Keratinocyte (primary cell): ENCODE results near the gene DDAH2. TPM values are rescaled to one million over a fixed set of nuclear protein-coding genes. Genes with fewer than 3 reads are reported as not detected.
A peak's percentile ranks its signal among the peaks of the same experiment; 100 is the strongest.

Source experiments
- DNase-seq: peaks from one replicate; pipeline ENCODE4 v3.0.0-alpha.2; 2011; ENCODE audit warnings: low read depth, missing footprints, low spot score
- FAIRE-seq: peaks from 2 replicates; lab custom pipeline; 2011; peaks lifted over from hg19 to GRCh38; lab: Jason Lieb, UNC
- H2AFZ ChIP-seq: 2 replicates; pipeline ENCODE4 v1.6.0; 2012; ENCODE audit warnings: low read length, control low read depth, inconsistent platforms; ENCODE audit not compliant: control insufficient read depth
- H3K27ac ChIP-seq: 2 replicates; pipeline ENCODE4 v1.5.1; 2011; ENCODE audit warnings: low read length; ENCODE audit not compliant: control insufficient read depth, insufficient read depth
- H3K27me3 ChIP-seq: 3 replicates; pipeline ENCODE4 v1.6.0; 2011; ENCODE audit warnings: low read length; ENCODE audit not compliant: control insufficient read depth, insufficient read depth; ENCODE audit errors: extremely low read depth
- H3K36me3 ChIP-seq, 2 experiments: 2 replicates in 1 of 2; 3 replicates in 1 of 2; pipeline ENCODE4 v1.5.1; 2011; ENCODE audit warnings: low read length in 2 of 2, mild to moderate bottlenecking in 1 of 2; ENCODE audit not compliant: control insufficient read depth in 2 of 2, insufficient read depth in 2 of 2; ENCODE audit errors: extremely low read depth in 1 of 2
- H3K4me1 ChIP-seq: 3 replicates; pipeline ENCODE4 v1.5.1; 2011; ENCODE audit warnings: low read length; ENCODE audit not compliant: control insufficient read depth, insufficient read depth; ENCODE audit errors: extremely low read depth
- H3K4me2 ChIP-seq: 3 replicates; pipeline ENCODE4 v1.6.0; 2011; ENCODE audit warnings: low read depth, low read length; ENCODE audit not compliant: control insufficient read depth, insufficient read depth; ENCODE audit errors: extremely low read depth
- H3K4me3 ChIP-seq, 3 experiments: fragments of 200-600 bp in 1 of 3; sonication (generic) in 1 of 3; 2 replicates in 2 of 3; 3 replicates in 1 of 3; pipeline ENCODE4 v1.5.1; 2011 to 2016; ENCODE audit warnings: low read length in 3 of 3, mild to moderate bottlenecking in 3 of 3, control low read depth in 2 of 3, inconsistent platforms in 1 of 3, low read depth in 1 of 3, mixed read lengths in 1 of 3, mixed run types in 1 of 3, moderate library complexity in 1 of 3; ENCODE audit not compliant: control insufficient read depth in 2 of 3, insufficient read depth in 2 of 3; ENCODE audit errors: extremely low read depth in 1 of 3
- H3K79me2 ChIP-seq: 2 replicates; pipeline ENCODE4 v1.6.0; 2012; ENCODE audit warnings: low read length; ENCODE audit not compliant: control insufficient read depth, insufficient read depth
- H3K9ac ChIP-seq: 3 replicates; pipeline ENCODE4 v1.6.0; 2011; ENCODE audit warnings: low read length; ENCODE audit not compliant: control insufficient read depth, insufficient read depth; ENCODE audit errors: extremely low read depth
- H3K9me1 ChIP-seq: 3 replicates; pipeline ENCODE4 v1.6.0; 2011; ENCODE audit warnings: low read length; ENCODE audit not compliant: control insufficient read depth, insufficient read depth; ENCODE audit errors: extremely low read depth
- H3K9me3 ChIP-seq: 2 replicates; pipeline ENCODE4 v1.5.1; 2012; ENCODE audit warnings: low read depth, low read length; ENCODE audit not compliant: control insufficient read depth
- H4K20me1 ChIP-seq: 3 replicates; pipeline ENCODE4 v1.6.0; 2011; ENCODE audit warnings: low read length; ENCODE audit not compliant: control insufficient read depth, insufficient read depth; ENCODE audit errors: extremely low read depth
- EZH2 ChIP-seq: IDR thresholded peaks from one replicate; pipeline ENCODE4 v1.6.1; 2012; ENCODE audit warnings: inconsistent platforms, mild to moderate bottlenecking, low read length, moderate library complexity
- dilution Hi-C: fragments of 300-500 bp; cut with MboI; formaldehyde crosslinking; loops from one replicate; pipeline ENCODE4 v1.7.0; 2020; ENCODE audit warnings: low sequenced_read_pairs; ENCODE audit not compliant: extremely low pct_ligation_motif_present
- polyA plus RNA-seq, 5 experiments: library from polyadenylated mRNA; depleted of rRNA in 3 of 5; stranded (reverse) in 3 of 5; stranded (forward) in 1 of 5; unstranded in 1 of 5; fragments of >200 nt; gene quantifications; 1 replicate in 1 of 5; 2 replicates in 3 of 5; 3 replicates in 1 of 5; pipeline versions ENCODE4 v1.2.1 to v1.2.3, GENCODE V29; 2011 to 2012; ENCODE audit warnings: missing spikeins in 2 of 5, low read depth in 1 of 5, low replicate concordance in 1 of 5
- TF ChIP-seq, protein P1 (sequence below), 3 experiments: IDR thresholded peaks in 1 of 3; conservative IDR thresholded peaks in 1 of 3; optimal IDR thresholded peaks in 1 of 3; 2 replicates in 2 of 3; 3 replicates in 1 of 3; pipeline versions ENCODE3 to v1.5.1; 2011; ENCODE audit warnings: low read length in 3 of 3, mild to moderate bottlenecking in 3 of 3, moderate library complexity in 2 of 3, control low read depth in 1 of 3, inconsistent platforms in 1 of 3; ENCODE audit not compliant: insufficient read depth in 2 of 3; ENCODE audit errors: extremely low read depth in 1 of 3

The DDAH2 gene
- polyA plus RNA-seq, 1 donor (not counting 4 experiments of a cell fraction or from before 2014, with no cell fraction given): 3.0 TPM

DNA sequence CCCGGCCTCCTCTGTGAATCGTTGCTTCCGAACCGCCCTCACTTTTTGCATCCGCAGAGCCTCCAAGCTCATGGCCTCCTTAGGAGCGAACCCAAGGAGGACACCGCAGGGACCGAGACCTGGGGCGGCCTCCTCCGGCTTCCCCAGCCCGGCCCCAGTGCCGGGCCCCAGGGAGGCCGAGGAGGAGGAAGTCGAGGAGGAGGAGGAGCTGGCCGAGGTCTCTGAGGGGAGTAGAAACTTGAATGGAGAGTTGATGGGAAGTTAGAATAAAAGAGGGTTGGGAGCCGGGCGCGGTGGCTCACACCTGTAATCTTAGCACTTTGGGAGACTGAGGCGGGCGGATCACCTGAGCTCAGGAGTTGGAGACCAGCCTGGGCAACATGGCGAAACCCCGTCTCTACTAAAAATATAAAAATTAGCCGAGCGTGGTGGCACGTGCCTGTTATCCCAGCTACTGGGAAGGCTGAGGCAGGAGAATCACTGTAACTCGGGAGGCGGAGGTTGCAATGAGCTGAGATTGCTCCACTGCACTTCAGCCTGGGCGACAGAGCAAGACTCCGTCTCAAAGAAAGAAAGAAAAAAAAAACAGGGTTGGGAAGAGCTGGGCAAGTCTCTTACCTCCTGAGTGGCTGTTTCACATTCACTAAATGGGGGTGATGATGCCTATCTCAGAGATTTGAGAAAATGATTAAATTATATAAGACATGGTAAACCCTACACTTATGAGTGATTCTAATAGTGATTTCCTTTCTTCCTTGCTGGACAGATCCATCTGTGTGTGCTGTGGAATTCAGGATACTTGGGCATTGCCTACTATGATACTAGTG, 11.5 kb upstream of the DDAH2 start:
- no peaks in the 10 kb centered on the region for H4K20me1 ChIP-seq
- H3K4me3 ChIP-seq: peak overlapping the region; percentile 72 to 88 (median 87)
- FAIRE-seq (no peak), DNase-seq (no peak)
- no peak for TF ChIP-seq EZH2
- TF ChIP-seq, protein P1, sequence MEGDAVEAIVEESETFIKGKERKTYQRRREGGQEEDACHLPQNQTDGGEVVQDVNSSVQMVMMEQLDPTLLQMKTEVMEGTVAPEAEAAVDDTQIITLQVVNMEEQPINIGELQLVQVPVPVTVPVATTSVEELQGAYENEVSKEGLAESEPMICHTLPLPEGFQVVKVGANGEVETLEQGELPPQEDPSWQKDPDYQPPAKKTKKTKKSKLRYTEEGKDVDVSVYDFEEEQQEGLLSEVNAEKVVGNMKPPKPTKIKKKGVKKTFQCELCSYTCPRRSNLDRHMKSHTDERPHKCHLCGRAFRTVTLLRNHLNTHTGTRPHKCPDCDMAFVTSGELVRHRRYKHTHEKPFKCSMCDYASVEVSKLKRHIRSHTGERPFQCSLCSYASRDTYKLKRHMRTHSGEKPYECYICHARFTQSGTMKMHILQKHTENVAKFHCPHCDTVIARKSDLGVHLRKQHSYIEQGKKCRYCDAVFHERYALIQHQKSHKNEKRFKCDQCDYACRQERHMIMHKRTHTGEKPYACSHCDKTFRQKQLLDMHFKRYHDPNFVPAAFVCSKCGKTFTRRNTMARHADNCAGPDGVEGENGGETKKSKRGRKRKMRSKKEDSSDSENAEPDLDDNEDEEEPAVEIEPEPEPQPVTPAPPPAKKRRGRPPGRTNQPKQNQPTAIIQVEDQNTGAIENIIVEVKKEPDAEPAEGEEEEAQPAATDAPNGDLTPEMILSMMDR (optimal IDR thresholded peaks at IDR 0.05 in 1 of 3, IDR thresholded peaks at IDR 0.05 in 1 of 3, conservative IDR thresholded peaks at IDR 0.05 in 1 of 3; ENCODE audit: extremely low read depth in 1 of 3, insufficient read depth in 2 of 3, low read length in 3 of 3): no peak
- H3K27me3 ChIP-seq: no peaks in the 10 kb centered on the region
- dilution Hi-C loops: no loop called here
- peak overlapping the region; percentile 81 for H3K4me2 ChIP-seq
- peaks cover 26% of the 10 kb centered on the region for H3K4me1 ChIP-seq
- no peaks in the 10 kb centered on the region for H3K9me3 ChIP-seq
- H3K27ac ChIP-seq: peak overlapping the region; percentile 83
- H3K9ac ChIP-seq: peak overlapping the region; percentile 88
- peaks cover 13% of the 10 kb centered on the region for H3K79me2 ChIP-seq
- H2AFZ ChIP-seq: peak overlapping the region; percentile 87
- H3K36me3 ChIP-seq: peaks cover 2 to 17% of the 10 kb centered on the region in 2 experiments
- no peaks in the 10 kb centered on the region for H3K9me1 ChIP-seq

DNA sequence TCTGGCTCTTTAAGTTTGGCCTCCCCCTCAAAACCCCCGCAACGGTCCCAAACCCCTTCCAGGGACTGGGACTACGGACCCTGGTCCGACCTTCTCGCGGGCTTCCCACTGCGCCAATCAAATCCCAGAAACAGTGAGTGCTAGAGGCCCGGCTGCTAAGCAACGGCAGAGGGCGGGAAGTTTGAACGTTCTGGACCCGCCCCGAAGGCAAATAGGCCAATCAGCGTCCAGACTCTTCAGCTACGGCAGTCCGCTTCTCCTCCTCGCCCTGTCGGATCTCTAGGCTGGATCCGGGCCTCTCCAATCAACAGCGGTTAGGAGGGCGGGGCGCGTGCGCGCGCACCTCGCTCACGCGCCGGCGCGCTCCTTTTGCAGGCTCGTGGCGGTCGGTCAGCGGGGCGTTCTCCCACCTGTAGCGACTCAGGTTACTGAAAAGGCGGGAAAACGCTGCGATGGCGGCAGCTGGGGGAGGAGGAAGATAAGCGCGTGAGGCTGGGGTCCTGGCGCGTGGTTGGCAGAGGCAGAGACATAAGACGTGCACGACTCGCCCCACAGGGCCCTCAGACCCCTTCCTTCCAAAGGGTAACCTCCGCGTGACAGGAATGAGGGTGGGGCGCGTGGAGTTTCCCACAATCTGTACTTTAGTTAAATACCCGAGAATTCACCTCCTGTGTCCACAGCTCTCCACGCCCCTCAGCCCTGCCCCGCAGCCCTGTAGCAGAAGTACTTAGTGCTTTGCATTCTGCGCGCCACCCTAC, 10.7 kb upstream of the DDAH2 start, which contains the start of gene MSH5:
MSH5 (plus strand) TSS at position 367 of the 758 bp plus-strand sequence. CDS start 462 bp downstream, outside the sequence.
- peak; percentile 23 for FAIRE-seq

More for the DNA sequence above, 10.7 kb upstream of the DDAH2 start, which contains the start of gene MSH5:
- TF ChIP-seq, protein P1 (optimal IDR thresholded peaks at IDR 0.05 in 1 of 3, IDR thresholded peaks at IDR 0.05 in 1 of 3, conservative IDR thresholded peaks at IDR 0.05 in 1 of 3; ENCODE audit: extremely low read depth in 1 of 3, insufficient read depth in 2 of 3, low read length in 3 of 3): no peak
- TF ChIP-seq EZH2: no peak
- no peaks in the 10 kb centered on the region for H4K20me1 ChIP-seq
- no peaks in the 10 kb centered on the region for H3K27me3 ChIP-seq
- peak within 1 kb of the TSS; percentile 87 for H2AFZ ChIP-seq
- dilution Hi-C loops: no loop called here
- H3K4me1 ChIP-seq: peaks cover 26% of the 10 kb centered on the region
- peaks cover 21% of the 10 kb centered on the region for H3K79me2 ChIP-seq
- peak within 1 kb of the TSS; percentile 88 for H3K9ac ChIP-seq
- H3K9me1 ChIP-seq: no peaks in the 10 kb centered on the region
- peak; percentile 93 for DNase-seq
- H3K36me3 ChIP-seq: peaks cover 2 to 17% of the 10 kb centered on the region in 2 experiments
- H3K4me2 ChIP-seq: peak within 1 kb of the TSS; percentile 81
- no peaks in the 10 kb centered on the region for H3K9me3 ChIP-seq
- H3K27ac ChIP-seq: peak within 1 kb of the TSS; percentile 83
- peak within 1 kb of the TSS; percentile 72 to 88 (median 87) for H3K4me3 ChIP-seq
